GM21619 (cell line): ENCODE data around the gene SPATS2L.

Source experiments
- ATAC-seq: cut with Tn5 transposase; IDR thresholded peaks from one replicate; pipeline ENCODE4 v1.9.1; 2021; ENCODE audit not compliant: unreplicated experiment

SPATS2L gene

GRCh38 chr2:200373973-200374416, 67.5 kb downstream of the SPATS2L start:
- peak; percentile 94 for ATAC-seq

DNA sequence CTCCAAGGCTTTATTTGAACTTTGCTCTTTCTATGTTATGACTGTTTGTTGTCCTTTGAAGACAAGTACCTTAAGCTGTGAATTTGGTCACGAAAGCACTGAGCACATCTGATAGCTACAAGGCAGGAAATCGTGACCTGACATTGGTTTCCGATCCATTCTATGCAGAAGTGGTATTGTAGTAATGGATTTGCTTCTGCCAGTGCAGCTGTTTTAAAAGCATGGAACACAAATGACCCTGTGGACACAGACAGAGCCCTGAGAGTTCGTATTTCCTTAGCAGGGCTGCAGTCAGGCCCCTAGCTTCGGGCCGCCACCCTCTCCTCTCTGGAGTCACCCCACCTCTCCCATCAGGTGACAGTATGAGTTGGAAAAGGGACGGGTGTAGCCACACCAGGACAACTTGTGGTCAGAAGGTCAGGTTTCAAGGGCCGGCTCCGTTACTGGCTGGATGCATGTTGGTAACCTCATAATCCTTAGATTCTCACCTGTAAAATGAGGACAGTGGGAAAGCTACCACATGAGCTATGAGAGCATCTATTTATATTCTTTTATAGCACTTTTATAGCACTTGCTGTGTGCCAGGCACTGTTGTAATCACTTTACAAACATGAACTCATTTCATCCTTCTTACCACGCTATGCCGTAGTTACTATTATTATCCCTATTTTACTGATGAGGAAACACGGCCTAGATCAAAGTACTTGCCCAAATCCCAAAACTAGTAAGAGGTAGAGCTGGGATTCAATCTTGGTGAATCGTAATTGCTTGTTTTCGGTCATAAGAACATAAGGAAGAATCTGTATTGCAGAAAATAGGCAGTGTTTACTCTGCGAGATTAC, 70.2 kb downstream of the SPATS2L start:
- no peak for ATAC-seq

GRCh38 chr2:200377355-200378336, 71.2 kb downstream of the SPATS2L start:
- no peak for ATAC-seq

DNA sequence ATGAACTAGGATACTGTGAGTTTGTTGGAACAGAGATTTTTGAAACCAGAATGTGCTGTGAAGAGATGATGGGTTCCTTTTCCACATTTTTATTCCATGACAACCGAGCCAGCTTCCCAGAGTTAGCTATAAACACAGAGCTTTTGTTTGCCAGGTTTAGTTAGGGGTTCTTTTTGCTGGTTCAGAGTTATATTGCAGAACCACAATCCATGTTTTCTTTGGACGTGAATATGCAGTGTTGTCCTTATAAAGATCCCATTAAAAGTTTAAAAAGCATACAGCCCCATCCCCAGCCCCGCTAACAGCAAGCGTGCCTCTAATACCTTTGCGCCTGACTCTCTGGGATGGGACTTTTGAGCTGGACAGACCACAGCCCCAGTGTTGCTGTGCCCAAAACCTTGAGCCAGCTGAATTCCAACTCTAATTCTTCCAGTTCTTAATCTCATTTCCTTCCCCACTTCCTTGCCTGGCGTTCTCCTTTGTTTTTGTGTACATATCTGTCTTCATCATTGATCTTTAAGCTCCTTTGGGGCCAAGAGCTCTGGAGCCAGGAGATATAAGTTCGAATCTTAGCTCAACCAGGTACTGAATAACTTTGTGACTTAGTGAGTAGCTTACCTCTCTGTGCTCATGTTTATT, 72.3 kb downstream of the SPATS2L start:
- ATAC-seq, result no peak

DNA sequence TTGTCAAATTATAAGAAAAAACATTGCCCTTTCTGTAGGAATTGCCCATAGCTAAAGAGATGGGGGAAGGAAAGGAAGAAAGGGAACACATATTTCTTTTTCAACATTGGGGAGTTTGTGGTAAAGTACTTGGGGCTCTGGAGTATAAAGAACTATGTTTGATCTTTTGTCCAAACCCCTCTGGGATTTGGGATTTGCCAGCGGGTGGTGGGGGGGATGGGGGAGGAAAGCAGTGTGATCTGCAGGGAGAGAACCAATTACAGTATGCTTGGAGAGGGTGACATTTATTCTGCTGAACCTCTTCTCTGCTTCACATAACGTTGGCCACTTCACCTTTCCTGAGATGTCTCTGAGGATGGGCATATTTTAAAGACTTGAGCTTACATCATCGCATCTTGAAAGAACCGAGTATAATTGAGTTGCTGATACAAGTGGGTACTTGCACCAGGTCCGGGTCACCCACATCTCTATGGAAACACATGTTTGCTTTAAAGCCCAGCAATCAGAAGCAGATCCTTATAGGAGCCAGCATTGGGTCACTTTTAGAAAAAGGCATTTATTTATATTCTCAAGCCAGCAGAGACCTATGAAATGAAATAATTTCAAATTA, 73.1 kb downstream of the SPATS2L start:
- ATAC-seq, result no peak

- ATAC-seq, result no peak
These were observed 73.6 kb downstream of the SPATS2L start for GRCh38 chr2:200380091-200380561.

- no peak for ATAC-seq
These were observed 74.5 kb downstream of the SPATS2L start for GRCh38 chr2:200380833-200381542.

GRCh38 chr2:200382874-200383273, 76.4 kb downstream of the SPATS2L start:
- ATAC-seq, result no peak

DNA sequence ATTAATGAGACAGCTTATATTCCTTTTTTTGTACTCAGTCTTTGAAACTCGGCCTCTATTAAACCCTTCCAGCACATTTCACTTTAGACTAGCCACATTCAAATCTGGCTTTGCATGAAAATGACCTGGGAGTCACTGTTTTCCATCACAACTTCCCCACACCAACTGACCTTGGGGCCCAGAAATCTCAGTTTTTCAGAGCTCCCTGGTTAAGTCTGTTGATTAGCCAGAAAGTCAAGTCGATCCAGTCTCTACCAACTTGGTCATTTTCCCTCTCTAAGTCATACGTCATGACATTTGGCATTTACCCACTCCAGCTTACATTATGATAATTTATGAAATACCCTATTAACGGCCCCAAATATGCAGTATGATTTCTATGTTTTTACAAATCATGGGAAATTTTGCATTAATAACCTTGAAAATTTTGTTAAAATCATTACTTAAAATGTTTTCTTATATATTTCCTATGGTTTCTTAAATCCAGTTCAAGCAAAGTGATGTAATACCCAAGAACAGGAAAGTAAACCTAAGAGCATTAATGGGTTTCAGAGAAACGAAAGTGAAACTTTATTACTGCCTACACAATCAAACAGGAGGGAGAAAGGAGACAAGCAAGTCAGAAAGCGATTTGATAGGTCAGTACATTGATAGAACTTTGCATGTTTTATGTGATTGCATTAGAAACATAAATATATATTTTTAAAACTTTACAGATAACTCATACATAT, 77.1 kb downstream of the SPATS2L start:
- peak; percentile 80 for ATAC-seq

DNA sequence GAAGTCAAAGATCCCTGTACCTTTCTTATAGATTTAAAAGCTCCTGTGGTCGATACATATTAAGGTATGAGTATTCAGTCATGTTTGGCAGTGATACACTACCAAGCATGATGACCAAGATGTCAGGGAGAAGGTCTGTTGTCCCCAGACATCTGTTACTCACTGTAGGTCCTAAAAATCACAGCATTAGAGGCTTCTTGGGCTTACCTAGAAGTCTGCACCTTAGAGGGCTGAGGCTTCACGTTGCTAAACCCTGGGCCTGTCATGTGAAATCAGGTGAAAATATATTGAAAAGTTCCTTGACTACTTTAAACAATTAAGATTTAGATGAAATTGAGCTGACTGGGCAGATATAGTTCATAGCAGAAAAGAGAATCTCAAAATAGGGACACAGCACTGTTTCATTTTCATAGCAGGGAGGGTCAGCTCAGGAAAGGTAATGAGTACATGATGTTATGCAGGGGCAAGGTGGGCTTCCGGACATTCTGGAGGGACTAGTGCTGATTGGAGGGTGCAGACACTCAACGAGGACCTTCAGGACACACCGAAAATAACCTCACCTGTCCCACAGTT, 78.7 kb downstream of the SPATS2L start:
- ATAC-seq, result no peak

- no peak for ATAC-seq
These were observed 86.7 kb downstream of the SPATS2L start for GRCh38 chr2:200393191-200393590.

DNA sequence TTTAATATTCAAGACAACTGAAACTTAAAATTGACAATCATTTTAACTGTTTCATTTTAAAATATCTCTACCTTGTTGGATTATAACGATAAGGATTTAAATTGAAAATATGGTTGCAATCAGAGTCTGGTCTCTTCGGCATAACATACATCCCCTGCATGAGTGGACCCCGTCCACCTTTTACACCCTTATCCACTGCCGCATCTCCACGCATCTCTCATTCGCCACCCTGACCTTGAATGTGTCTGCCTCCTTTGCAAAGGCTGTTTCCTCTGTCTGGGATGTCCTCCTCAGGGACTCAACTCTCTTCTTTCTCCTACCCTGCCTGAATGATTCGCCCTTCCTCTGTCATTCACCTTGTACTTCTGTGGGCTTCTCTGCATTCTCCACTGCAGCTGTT, 87.6 kb downstream of the SPATS2L start:
- ATAC-seq, result no peak

- ATAC-seq, result no peak
These were observed 90.3 kb downstream of the SPATS2L start for GRCh38 chr2:200396781-200397242.

GRCh38 chr2:200397785-200398184, 91.3 kb downstream of the SPATS2L start:
- no peak for ATAC-seq

GRCh38 chr2:200399046-200399445, 92.6 kb downstream of the SPATS2L start:
- ATAC-seq, result no peak

DNA sequence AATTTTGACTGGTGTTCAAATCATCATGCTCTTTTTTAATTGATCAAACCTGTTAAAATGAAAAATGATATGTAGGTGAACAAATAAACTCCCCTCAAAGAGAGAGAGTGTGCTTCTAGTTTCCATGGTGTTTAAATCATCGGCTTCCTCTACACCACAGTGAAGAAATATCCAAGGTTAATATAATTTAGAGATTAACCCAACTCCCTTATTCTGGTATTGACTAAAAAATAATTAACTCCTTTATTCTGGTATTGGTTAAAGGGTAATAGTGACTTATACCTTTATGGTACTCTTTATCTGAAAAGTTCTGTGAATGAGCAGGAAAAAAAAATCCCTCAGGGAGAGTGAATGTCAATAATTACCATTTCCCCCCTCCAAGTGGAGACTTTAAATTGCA, 93.1 kb downstream of the SPATS2L start:
- ATAC-seq, result no peak

GRCh38 chr2:200403814-200404213, 97.3 kb downstream of the SPATS2L start:
- ATAC-seq, result no peak

DNA sequence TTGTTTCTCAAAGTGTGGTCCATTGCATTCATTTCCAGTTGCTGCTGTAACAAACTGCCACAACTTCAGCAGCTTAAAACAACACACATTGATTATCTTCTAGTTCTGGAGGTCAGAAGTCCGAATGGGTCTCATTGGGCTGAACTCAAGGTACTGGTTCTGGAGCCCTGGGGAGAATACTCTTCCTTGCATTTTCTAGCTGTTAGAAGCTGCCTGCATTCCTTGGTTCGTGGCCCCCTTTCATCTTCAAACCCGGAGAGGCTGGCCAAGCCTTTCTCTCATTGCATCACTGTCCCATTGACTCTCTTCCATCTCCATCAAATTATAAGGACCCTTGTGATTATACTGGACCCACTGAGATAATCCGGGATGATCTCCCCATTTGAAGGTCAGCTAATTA, 98.1 kb downstream of the SPATS2L start:
- ATAC-seq, result no peak
